GM21723 (cell line): Measurements from ENCODE around the gene FLT3.
"Not testable (repeated sequence)": the region's sequence is repeated elsewhere in the genome, so short reads cannot be mapped to it uniquely, and the experiment has no call there.

ENCODE experiments used
- ATAC-seq: cut with Tn5 transposase; IDR thresholded peaks from one replicate; pipeline ENCODE4 v1.9.1; 2021; ENCODE audit warnings: mild to moderate bottlenecking, moderate library complexity; ENCODE audit not compliant: unreplicated experiment

The FLT3 gene

GRCh38 chr13:28100150-28101121 is at the start of gene FLT3:
Gene FLT3, minus strand, starts transcription at chr13:28100576. Its CDS starts 66 bp downstream, at chr13:28100510.
- ATAC-seq: peak; percentile 80

DNA sequence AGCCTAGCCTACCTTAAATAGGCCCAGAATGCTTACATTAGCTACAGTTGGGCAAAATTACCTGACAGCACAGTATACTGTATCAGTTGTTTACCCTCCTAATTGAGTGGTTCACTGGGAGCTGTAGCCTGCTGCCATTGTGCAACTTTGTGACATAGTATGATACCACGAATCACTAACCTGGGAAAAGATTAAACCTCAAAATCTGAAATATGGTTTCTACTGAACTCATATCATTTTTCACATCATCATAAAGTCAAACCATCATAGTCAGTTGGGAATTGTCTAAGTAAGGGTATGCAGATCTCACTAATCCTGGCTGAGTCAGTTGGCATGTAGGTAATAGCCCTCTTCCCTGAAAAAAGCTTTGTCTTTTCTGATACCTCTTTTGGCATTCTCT is 47.1 kb upstream of the FLT3 start:
- no peak for ATAC-seq

DNA sequence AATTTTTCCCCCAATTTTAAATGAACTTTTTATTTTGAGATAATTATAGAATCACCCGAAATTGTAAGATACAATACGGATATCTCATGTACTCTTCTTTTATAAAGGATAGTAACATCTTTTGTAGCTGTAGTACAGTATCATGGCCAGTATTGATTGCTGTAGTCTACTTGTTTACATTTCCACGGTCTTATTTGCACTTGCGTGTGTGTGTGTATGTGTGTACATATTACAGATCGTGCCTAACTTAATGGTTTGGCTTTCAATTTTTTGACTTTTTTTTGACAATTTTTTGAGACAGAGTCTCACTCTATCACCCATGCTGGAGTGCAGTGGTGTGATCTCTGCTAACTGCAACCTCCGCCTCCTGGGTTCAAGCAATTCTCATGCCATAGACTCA is 44.7 kb upstream of the FLT3 start:
- no peak for ATAC-seq

DNA sequence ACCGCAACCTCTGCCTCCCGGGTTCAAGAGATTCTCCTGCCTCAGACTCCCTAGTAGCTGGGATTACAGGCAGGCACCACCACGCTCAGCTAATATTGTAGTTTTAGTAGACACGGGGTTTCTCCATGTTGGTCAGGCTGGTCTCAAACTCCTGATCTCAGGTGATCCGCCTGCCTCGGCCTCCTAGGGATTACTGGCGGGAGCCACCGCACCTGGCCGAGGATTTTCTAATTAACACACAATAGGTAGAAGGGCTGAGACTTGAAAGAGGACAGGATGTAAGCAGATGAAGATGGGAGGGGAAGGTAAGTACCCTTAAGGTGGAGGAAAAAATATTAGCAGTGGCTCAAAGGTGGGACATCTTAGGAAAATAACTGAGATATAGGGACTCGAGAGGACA is 41.2 kb upstream of the FLT3 start:
- ATAC-seq: not testable (repeated sequence)

DNA sequence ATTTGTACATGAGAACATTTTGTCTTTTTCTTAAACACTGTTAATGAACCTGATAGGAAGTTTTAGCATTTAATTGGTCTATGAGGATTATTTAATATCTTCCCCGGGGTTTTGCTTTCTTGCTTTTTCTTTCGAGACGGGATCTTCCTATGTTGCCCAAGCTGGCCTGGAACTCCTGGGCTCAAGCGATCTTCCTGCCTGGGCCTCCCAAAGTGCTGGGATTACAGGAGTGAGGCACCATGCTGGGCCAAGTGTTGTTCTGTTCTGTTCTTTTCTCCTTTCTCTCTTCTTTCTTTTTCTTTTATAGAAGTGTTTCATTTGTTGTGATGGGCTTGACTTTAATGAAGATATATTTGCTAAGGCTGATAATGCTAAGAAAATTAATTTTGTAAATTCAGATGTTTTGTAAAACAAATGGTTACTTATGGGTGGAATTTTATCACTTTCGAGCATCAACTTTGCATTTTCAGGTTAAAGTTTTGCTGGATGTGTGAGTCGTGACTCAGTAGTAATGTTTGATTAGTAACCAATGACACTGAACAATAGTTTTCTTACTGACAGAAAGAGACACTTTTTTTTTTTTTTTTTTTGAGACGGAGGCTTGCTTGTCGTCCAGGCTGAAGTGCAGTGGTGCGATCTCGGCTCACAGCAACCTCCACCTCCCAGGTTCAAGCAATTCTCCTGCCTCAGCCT is 40.2 kb upstream of the FLT3 start:
- no peak for ATAC-seq

- ATAC-seq: peak; percentile 49
These were observed 38.5 kb upstream of the FLT3 start for GRCh38 chr13:28138756-28139470.

GRCh38 chr13:28138012-28138755 is 37.8 kb upstream of the FLT3 start, which contains the start of gene PAN3:
Gene PAN3, plus strand, starts transcription at chr13:28138545. Its CDS starts 113 bp downstream, at chr13:28138658.
- ATAC-seq: peak; percentile 61

DNA sequence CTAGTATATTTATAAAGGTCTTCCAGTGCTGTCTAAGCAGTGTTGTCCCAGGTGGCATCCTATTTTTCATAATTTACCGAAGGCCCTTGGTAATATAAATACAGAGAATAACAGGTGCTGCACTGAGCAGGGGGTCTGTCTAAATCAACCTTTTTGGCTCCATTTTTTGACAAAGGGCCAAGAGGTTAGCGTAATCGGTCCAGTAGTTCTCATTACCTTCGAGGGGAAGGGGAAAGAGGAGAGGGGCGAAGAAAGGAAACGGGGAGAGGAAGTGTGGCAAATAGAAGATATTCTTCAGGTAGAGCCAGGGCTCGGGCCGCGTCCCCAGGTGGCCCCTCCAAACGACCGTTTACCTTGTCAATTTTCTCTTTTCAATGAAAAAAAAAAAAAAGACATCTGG is 37.2 kb upstream of the FLT3 start:
- peak; percentile 8 for ATAC-seq

DNA sequence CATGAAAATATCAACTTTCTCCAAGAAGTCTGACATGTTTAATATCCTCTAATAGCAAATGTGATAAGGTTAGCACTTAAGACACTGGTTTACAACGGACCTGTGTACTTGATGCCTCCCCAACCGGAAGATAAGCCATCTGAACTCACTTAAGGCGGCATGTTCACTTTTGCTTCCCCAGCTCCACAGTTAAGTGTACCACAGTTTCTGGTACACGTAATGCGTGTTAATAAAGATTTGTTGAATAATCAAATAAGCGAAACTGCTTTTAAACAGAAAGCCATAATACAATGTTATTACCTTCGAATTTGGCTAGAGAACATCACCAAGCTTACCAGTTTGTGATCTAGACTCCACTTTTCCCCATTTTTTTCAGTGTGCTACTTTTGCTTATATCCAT is 36.5 kb upstream of the FLT3 start:
- no peak for ATAC-seq

DNA sequence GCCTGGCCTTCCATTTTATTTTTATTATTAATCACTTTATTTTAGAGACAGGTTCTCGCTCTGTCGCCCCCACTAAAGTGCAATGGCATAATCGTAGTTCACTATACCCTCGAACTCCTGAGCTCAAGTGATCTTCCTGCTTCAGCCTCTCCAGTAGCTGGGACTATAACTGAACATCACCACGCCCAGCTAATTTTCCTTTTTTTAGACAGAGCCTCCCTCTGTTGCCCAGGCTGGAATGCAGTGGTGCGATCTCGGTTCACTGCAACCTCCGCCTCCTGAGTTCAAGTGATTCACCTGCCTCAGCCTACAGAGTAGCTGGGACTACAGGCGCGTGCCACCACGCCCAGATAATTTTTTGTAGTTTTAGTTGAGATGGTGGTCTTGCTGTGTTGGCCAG is 31.3 kb upstream of the FLT3 start:
- ATAC-seq: no peak

GRCh38 chr13:28129911-28130693 is 29.7 kb upstream of the FLT3 start:
- no peak for ATAC-seq

DNA sequence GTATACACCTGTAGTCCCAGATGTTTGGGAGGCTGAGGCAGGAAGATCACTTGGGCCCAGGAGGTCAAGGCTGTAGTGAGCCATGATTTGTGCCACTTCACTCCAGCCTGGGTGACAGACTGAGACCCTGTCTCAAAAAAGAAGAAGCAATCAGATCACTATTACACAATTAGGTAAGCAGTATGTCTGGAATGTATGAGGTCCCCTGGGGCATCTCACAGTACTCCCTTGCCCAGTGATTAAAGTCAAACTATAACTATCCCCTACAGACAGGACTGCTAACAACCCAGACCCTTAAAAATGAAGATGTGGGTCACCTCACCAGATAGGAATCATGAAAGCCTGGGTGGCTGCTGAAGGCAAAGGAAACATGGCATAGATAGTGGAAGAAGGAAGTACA is 28.6 kb upstream of the FLT3 start:
- ATAC-seq: no peak

- ATAC-seq: no peak
These were observed 27.7 kb upstream of the FLT3 start for GRCh38 chr13:28128030-28128429.

DNA sequence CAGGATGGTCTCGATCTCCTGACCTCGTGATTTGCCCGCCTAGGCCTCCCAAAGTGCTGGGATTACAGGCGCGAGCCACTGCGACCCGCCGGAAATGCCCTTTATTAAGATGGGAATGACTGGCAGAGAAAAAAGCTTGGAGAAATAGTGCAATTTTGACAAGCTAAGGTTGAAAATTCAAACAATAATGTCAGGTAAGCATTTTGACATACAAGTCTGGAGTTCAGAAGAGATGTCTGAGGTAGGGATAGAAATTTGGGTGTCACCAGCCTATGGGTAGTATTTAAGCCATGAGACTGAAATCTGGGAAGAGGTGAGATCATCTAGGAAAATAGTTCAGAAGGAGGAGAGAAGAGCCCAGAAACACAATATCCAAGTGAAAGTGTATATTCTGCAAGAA is 20.8 kb upstream of the FLT3 start:
- ATAC-seq: no peak

DNA sequence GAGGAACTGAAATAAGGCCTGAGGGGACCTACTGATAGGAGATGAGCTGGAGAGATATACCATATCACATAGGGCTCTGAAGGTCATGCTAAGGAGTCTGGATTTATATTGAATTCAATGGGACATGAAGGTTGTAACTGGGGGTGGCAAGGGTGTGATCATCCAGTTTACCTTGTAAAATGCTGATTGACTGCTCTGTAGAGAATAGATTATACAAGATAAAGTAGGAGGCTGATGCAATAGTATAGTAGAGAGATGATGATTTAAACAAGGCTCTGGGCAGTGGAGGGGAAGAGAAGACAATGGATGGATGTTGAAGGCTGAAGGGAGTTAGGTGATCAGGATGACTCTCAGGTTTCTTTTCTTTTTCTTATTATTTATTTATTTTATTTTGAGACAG is 19.9 kb upstream of the FLT3 start:
- ATAC-seq: no peak

DNA sequence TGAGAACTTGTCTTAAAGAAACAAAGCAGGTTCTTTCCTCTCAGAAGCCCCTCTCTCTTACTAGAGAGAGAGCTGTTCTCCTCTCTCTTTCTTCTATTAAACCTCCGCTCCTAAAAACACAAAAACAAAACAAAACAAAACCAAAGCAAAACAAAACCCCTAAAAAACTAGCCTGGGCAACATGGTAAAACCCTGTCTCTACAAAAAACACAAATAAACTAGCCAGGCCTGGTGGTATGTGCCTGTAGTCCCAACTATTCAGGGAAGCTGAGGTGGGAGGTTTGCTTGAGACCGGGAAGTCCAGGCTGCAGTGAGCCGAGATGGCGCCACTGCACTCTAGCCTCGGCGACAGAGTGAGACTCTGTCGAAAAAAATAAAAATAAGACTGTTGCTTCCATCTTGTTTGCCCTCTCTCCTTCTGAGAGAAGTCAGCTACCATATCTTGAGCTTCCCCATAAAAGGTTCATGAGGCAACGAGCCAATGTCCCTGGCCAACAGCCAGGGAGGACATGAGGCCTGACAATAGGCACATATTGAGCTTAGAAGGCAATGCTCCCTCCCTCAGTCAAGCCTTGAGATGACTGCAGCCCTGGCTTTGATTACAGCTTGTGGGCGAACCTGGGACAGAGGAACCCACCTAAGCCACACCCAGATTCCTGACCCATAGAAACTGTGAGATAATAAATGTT is 17.5 kb upstream of the FLT3 start:
- ATAC-seq: no peak

DNA sequence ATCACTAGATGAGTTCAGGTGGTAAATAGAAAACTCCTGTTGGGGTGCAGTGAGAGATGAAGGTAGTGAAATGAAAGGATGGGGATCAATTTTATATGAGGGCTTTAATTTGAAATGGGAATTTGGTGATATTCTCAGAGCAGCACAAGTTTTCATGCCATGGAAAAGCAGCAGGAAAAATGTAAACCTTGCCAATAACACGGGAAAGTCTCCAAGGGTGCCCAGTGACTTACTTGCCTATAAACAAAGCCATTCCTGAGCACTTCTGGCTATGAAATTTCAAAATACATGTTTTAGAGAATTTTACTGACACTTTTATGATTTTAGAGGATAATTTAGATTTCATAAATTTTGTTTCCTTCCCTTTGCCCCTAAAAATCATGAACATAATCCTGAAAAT is 16.4 kb upstream of the FLT3 start:
- ATAC-seq: no peak

DNA sequence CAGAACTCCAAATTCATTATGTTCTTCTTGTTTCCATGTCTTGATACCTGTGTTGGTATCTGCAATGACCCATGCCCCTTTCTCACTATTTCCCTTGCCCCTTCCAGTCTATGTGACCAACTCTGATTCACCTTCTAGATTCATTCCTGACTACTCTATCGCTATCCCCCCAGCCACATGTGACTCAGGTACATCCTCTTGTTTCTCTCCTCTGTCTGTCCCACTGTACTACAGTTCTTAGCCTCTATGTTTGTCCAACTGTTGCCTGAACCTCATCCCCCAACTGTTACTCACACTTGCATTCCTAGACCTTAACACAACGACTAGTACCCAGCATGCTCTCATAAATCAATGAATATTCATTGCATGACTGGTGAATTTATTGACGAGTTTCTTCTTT is 10.0 kb upstream of the FLT3 start:
- no peak for ATAC-seq

DNA sequence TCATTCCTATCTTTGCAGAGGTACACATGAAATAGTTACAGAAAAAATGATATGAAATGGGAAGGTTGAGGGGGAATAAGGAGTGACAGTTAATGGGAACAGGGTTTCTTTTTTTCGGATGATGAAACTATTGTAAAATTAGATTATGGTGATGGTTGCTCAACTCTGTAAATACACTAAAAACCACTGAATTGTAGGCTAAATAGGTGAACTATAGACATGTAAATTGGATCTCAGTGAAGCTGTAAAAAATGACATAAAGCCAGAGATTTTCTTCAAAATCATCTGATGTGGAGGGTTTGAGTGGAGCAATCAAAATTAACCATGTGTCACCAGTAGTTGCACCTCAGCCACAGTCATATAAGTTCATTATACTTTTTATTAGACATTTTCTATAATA is 6.6 kb upstream of the FLT3 start:
- ATAC-seq: no peak
